Measurements from ENCODE around the gene GZMM. TPM values are rescaled to one million over a fixed set of nuclear protein-coding genes. Genes with fewer than 3 reads are reported as not detected.

Gene GZMM
- total RNA-seq, 2 donors from 2014 or later, result 0.54 TPM; not detected in 1

GRCh38 chr19:536031-536880, 7.6 kb upstream of the GZMM start:
- TF ChIP-seq CTCF (IDR thresholded peaks at IDR 0.05), result no peak
- Histone ChIP-seq H3K27me3 (replicated peaks; ENCODE audit: insufficient read depth) (no peaks in the 10 kb centered on the region), H3K9me3 (no peaks in the 10 kb centered on the region), H3K4me3 (no peak overlapping the region), H3K36me3 (peaks cover 41% of the 10 kb centered on the region), H3K4me1 (ENCODE audit: control insufficient read depth in 1 of 2, low read depth in 2 of 2) (peaks cover 13 to 28% of the 10 kb centered on the region in 2 donors), H3K27ac (no peak overlapping the region)
- ATAC-seq (ENCODE audit: insufficient number of reproducible peaks, low FRiP score, low read depth) (no peak), DNase-seq (ENCODE audit: low spot score) (no peak)

- no peaks in the 10 kb centered on the region for H3K27me3 ChIP-seq (replicated peaks; ENCODE audit: insufficient read depth)
- H3K36me3 ChIP-seq, result peaks cover 48% of the 10 kb centered on the region
- no peak overlapping the region for H3K4me3 ChIP-seq
- H3K27ac ChIP-seq, result no peak overlapping the region
- no peak for TF ChIP-seq CTCF (IDR thresholded peaks at IDR 0.05)
- DNase-seq (ENCODE audit: low spot score) (no peak), ATAC-seq (ENCODE audit: insufficient number of reproducible peaks, low FRiP score, low read depth) (no peak)
- H3K9me3 ChIP-seq, result no peaks in the 10 kb centered on the region
- peaks cover 13 to 28% of the 10 kb centered on the region in 2 donors for H3K4me1 ChIP-seq (ENCODE audit: control insufficient read depth in 1 of 2, low read depth in 2 of 2)
These were observed 6.9 kb upstream of the GZMM start for GRCh38 chr19:536881-537404.

- Histone ChIP-seq H3K27ac (no peak overlapping the region), H3K36me3 (peaks cover 58% of the 10 kb centered on the region), H3K4me1 (ENCODE audit: control insufficient read depth in 1 of 2, low read depth in 2 of 2) (peaks cover 4 to 20% of the 10 kb centered on the region in 2 donors), H3K9me3 (no peaks in the 10 kb centered on the region), H3K4me3 (no peak overlapping the region), H3K27me3 (replicated peaks; ENCODE audit: insufficient read depth) (no peaks in the 10 kb centered on the region)
- DNase-seq (ENCODE audit: low spot score), result no peak
- no peak for TF ChIP-seq CTCF (IDR thresholded peaks at IDR 0.05)
- no peak for ATAC-seq (ENCODE audit: insufficient number of reproducible peaks, low FRiP score, low read depth)
These were observed 5.0 kb upstream of the GZMM start for GRCh38 chr19:538641-539428.

GRCh38 chr19:539429-540030, 4.3 kb upstream of the GZMM start:
- Histone ChIP-seq H3K4me1 (ENCODE audit: control insufficient read depth in 1 of 2, low read depth in 2 of 2) (peaks cover 0 to 13% of the 10 kb centered on the region in 2 donors), H3K36me3 (peaks cover 58% of the 10 kb centered on the region), H3K9me3 (no peaks in the 10 kb centered on the region), H3K27ac (no peak overlapping the region), H3K27me3 (replicated peaks; ENCODE audit: insufficient read depth) (no peaks in the 10 kb centered on the region), H3K4me3 (no peak overlapping the region)
- DNase-seq (ENCODE audit: low spot score) (no peak), ATAC-seq (ENCODE audit: insufficient number of reproducible peaks, low FRiP score, low read depth) (no peak)
- no peak for TF ChIP-seq CTCF (IDR thresholded peaks at IDR 0.05)
